Stromal cell of bone marrow (primary cell): ENCODE data around the gene TBPL2.
"Not testable (repeated sequence)": the region's sequence is repeated elsewhere in the genome, so short reads cannot be mapped to it uniquely, and the experiment has no call there.

Experiments
- DNase-seq: peaks from one replicate; pipeline ENCODE4 v3.0.0-alpha.2; 2012; ENCODE audit warnings: low read depth

The TBPL2 gene

DNA sequence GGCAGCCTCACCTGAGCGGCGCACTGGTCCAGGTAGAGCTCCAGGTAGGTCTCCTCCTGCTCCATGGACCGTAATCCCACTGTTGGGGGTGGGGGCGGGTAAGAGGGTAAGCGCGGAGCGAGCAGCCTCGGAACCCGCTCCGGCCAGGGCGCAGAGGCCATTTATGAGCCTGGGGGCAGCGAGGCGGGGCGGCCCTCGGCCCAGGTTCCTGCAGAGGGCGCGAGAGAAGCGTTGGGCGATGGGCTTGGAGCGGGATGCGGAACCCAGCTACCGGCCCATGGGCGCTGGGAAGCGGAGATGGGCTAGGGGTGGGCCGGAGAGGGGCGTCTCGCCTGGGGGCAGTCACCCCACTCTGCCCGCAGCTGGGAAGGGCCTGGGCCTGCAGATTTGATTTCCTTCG, at the start of gene TBPL2:
TBPL2 (minus strand) TSS at position 232 of the 400 bp plus-strand sequence; CDS start at position 65, 167 bp downstream.
- no peak for DNase-seq

DNA sequence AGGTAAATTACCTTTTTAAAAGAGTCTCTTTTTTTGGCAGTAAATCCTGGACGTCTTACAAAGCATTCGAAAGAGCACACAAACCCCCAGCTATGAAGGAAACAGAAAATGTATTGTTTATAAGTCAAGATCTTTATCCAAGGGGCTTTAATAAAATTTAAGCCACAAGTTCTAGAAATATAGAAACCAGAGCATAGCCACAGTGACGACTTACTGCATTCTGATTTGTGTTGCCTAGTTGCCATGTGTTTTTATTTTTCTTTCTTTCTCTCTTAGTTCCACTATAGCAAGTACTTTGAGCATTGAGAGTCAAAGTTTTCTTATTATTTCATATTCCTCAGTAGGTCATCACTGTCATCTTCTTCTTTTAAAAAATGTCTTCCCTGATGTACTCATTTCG, 47.8 kb upstream of the TBPL2 start:
- DNase-seq = no peak

GRCh38 chr14:55482936-55483605, 42.7 kb upstream of the TBPL2 start:
- no peak for DNase-seq

DNA sequence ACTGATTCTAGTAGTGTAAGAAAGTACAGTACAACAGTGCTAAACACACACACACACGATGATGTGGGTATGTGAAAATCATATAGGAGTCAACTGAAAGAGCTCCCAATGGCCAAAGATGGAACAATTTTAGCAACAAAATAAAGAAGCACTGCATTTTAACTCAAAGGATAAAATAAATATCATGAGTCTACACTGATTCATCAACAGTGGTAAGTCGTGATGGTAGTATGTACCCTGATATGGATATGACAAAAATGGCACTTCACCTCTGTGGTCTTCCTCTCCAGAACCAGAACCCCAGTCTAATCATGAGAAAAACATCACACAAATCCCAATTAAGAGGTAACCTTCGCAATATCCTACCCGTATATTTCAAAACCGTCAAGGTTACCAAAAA, 41.4 kb upstream of the TBPL2 start:
- DNase-seq = no peak

GRCh38 chr14:55477680-55478079, 37.3 kb upstream of the TBPL2 start:
- DNase-seq = no peak

DNA sequence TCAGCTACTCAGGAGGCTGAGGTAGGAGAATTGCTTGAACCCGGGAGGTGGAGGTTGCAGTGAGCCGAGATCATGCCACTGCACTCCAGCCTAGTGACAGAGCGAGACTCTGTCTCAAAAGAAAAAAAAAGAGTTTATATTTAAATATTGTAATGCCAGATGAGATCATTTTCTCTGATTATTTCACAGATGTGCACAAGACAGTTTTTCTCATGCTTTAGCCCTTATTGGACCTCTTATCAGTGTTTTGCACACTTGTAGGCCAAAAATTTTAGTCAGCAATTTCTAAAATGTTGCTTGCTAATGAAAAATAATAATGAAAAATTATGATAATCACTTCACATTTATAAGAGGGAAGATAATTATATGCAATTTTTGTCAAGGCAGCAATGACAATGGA, 36.0 kb upstream of the TBPL2 start:
- not testable (repeated sequence) for DNase-seq

DNA sequence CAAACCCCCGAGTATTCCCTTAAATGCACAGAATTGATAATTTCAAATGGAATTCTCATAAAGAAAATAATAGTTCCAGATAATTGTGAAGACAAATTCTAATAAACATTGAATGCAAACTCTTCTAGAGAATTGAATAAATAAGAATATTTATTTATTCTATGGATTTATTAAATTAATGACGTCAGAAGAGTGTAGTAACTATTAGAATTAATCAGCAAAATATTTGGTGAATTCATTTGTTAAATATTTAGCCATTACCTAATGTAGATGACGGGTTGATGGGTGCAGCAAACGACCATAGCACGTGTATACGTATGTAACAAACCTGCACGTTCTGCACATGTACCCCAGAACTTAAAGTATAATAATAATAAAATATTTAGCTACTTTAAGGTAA, 33.4 kb upstream of the TBPL2 start:
- DNase-seq = no peak

GRCh38 chr14:55470025-55470424, 29.6 kb upstream of the TBPL2 start:
- DNase-seq = no peak

DNA sequence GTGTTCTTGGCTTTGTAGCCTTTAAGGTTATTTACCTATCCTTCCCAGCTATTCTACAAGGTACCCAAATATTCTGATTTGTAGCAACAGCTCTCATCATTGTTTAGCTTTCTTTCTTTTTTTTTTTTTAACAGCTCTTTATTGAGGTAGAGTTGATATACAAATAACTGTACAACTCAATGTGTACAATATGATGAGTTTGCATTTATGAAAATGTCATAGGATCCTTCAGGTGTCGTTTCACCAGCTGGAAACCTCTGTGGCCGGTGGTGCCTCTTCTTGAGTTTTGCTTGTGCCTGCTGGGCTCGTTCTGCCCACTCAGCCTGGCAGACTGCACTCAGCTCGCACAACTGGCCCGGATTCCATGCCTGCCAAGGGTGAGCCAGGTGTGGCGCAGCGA, 26.9 kb upstream of the TBPL2 start:
- DNase-seq = no peak

DNA sequence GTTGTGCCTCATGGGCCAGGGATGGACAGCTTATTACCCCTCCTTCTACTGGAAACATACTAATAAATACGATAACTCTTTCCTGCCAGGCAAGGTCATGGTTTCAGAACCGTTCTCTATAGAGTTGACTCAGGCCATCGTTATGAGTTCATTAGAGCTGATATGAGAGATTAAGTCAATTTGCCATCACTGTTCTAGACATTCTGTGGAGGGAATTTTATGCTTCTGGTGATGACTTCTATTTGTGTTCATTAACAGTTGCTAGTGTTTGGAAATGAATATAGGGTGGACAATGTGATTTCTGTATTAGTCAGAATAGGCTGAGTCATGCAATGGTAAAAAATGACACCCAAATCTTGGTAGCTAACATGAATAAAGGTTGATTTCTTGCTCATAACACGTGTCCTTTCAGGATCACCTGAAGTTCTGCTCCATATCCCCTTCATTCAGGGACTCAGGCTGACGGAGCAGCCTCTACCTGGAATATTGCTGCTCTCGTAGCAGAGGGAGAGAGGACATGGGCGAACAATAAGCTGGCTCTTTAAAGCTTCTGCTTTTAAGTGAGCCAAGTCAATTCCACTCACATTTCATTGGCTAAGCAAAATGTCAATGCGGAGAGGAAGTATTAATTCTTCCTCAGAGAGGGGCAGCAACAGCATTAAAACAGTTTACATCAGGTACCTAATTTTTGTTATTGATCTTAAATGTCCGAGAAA, 18.5 kb upstream of the TBPL2 start:
- peak; percentile 44 for DNase-seq

- no peak for DNase-seq
Measured at GRCh38 chr14:55457496-55457895, 17.1 kb upstream of the TBPL2 start.

DNA sequence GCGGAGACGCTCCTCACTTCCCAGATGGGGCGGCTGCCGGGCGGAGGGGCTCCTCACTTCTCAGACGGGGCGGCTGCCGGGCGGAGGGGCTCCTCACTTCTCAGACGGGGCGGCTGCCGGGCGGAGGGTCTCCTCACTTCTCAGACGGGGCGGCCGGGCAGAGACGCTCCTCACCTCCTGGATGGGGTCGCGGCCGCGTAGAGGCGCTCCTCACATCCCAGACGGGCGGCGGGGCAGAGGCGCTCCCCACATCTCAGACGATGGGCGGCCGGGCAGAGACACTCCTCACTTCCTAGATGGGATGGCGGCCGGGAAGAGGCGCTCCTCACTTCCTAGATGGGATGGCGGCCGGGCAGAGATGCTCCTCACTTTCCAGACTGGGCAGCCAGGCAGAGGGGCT, 16.0 kb upstream of the TBPL2 start:
- not testable (repeated sequence) for DNase-seq

DNA sequence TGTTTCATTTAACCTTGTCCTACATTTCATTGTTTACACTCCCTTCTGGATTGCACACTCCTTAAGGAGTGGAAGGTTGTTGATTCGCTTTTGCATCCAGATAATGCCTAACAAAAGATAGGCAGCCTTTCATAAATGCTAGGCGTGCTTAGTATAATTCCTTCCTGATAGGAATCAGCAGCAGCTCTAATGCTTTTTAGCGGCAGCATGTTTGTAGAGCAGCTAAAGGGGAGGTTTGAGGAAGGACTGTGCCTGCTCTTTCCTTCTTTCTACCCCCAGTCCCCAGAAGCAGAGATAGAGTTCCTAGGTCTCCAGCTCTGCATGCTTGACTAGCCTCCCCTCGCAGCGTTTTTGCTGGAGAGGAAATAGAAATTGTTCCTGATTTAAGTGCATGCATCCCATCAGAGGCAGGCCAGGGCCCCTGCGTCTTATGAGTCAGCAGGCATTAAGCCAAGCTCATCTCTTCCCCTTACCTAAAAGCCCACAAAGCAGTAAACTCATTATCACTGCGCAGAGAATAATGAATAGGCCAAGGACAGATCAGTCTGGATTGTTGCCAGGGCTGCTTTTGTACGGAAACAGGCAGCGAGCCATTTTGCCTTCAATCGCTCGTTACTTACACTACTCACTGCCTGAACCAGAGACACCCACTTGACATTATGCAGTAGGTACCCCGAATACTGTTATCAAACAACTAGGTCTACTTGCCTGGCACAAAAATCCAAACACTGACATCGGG, 14.0 kb upstream of the TBPL2 start:
- no peak for DNase-seq

GRCh38 chr14:55451950-55452349, 11.5 kb upstream of the TBPL2 start:
- DNase-seq = no peak

DNA sequence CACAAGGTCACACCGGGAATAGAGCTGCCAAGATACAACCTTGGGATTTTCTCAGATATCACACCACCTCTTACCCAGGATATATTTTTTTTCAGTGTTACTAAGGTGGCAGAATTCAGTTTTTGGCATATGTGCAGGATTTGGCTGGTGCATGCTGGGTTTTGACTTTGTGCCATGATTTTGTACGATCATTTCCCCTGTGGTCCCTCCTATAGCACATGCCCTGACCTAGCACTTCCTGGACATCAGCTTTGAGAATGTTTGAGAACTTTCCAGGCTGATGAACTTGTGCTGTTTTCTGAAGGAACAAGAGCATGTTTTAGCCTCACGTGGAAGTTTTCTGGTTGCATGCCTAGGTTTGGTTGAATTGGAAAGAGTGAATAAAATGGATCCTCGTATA, 11.0 kb upstream of the TBPL2 start:
- peak; percentile 38 for DNase-seq

GRCh38 chr14:55450987-55451386, 10.6 kb upstream of the TBPL2 start:
- no peak for DNase-seq

- DNase-seq = no peak
Measured at GRCh38 chr14:55450539-55450938, 10.1 kb upstream of the TBPL2 start.

DNA sequence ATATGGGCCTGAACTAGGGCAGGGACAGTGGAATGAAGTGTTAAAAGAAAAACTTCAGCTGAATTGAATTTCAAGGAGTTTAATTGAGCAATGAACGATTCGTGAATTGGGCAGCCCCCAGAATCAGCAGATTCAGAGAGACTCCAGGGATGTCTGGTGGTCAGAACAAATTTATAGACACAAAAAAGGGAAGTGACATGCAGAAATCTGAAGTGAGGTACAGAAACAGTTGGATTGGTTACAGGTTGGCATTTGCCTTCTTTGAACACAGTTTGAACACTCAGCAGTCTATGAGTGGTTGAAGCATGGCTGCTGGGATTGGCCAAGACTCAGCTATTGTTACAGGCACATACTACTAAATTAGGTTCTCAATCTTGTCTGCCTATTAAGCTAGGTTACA, 9.7 kb upstream of the TBPL2 start:
- DNase-seq = no peak

DNA sequence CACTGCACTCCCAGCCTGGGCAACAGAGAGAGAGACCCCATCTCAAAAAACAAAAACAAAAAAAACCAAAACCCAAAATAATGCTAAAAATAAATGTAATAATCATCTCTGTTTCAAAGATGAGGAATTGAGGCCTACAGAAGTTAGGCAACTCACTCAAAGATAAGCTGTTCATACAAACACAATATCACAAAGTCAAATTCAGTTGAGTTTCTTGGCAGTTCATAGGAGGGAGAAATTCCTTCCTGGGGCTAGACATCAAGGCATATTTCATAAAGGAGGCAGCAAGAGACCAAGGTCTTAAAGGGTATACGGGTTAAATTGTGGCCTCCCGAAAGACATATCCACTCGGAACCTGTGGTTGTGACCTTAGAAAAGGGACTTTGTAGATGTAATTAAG, 8.7 kb upstream of the TBPL2 start:
- DNase-seq = no peak

DNA sequence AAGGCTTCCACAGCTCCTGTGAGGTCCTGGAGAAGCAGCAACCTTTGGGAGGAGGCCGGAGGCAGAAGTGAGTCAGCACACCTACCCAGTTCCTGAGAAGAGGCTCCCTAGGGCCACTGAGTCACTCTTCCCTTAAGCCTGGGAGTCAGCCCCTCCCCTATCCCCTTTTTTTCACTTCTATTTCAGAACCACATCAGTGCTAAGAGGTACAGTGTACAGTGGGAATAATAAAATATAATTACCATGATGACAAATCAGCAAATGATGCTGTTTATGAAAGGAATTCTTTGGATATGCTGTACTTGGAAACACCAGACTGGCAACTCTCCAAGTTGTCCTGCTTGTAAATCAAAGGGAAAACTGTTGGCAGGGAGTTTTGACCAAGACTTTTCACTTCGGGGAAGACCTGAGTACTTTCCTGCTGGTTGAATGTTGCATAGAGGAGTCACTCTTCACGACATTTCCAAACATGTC, 7.8 kb upstream of the TBPL2 start:
- peak; percentile 97 for DNase-seq

GRCh38 chr14:55446833-55447232, 6.4 kb upstream of the TBPL2 start:
- peak; percentile 83 for DNase-seq

DNA sequence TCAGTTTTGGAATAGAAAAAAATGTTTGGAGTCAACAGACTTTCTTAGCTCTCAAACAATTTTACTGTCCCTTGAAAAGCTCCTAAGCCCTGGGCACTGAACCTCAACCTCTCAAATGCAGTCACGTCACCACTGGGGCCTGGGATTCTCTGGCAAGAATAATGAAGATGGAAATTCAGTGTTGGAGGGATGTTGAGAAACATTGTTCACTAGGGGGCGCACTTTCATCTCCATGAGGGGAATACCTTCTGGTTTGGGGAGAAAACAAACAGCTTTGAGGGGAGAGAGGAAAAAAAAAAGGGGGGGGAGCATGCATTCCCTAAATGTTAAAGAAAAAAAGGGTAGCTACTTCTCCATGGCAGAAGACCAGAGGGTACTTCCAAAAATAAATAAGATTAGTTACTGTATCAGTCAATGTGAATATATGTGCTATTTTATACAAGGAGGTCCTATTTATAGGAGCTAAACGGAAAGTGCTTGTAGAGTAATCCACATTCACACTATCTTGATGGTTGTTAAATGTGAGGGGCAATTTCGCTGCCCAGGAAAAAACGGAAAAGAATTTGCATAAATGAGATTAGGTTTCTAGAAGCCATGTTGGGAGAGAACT, 5.8 kb upstream of the TBPL2 start:
- peak; percentile 86 for DNase-seq

DNA sequence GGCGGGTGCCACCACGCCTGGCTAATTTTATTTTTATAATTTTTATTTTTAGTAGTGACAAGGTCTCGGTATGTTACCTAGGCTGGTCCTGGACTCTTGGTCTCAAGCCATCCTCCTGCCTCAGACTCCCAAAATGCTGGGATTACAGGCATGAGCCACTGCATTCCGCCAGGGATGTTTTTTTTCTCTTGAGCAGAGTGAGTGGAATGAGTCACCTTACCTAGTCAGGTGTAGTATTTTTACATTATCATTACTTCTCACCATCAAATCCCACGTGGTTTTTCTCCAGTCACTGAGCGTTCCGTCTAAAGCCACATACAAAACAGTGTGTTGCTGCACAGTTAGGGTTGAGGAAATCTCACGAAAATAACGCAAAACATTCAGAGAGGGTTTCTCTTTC, 870 bp upstream of the TBPL2 start:
- no peak for DNase-seq
